PFSK-1 (cell line): Measurements from ENCODE around the gene KRTAP5-10.

Experiments
- FOXP2 ChIP-seq: optimal IDR thresholded peaks from 2 replicates; pipeline ENCODE3; 2011; ENCODE audit warnings: borderline replicate concordance, control low read depth, inconsistent platforms; ENCODE audit not compliant: insufficient read depth; ENCODE audit errors: extremely low read length, extremely low read depth
- POLR2AphosphoS5 ChIP-seq: IDR thresholded peaks from 2 replicates; pipeline ENCODE4 v1.6.1; 2012; ENCODE audit warnings: low read depth, mild to moderate bottlenecking, control low read depth, low read length, moderate library complexity
- SIN3A ChIP-seq: IDR thresholded peaks from 2 replicates; pipeline ENCODE4 v1.6.1; 2012; ENCODE audit warnings: mild to moderate bottlenecking, low read length, moderate library complexity, borderline replicate concordance; ENCODE audit not compliant: insufficient read depth
- TAF1 ChIP-seq: IDR thresholded peaks from 2 replicates; pipeline ENCODE4 v1.6.1; 2012; ENCODE audit warnings: low read length, control low read depth, borderline replicate concordance; ENCODE audit not compliant: insufficient read depth
- TF ChIP-seq, protein P1 (sequence below), 2 experiments: IDR thresholded peaks; 2 replicates each; pipeline versions ENCODE4 v1.6.1 to v1.8.0; 2011 to 2012; ENCODE audit warnings: low read depth in 2 of 2, low read length in 2 of 2, control low read depth in 1 of 2, inconsistent platforms in 1 of 2, mild to moderate bottlenecking in 1 of 2, moderate library complexity in 1 of 2; ENCODE audit not compliant: insufficient read depth in 1 of 2

KRTAP5-10 gene

DNA sequence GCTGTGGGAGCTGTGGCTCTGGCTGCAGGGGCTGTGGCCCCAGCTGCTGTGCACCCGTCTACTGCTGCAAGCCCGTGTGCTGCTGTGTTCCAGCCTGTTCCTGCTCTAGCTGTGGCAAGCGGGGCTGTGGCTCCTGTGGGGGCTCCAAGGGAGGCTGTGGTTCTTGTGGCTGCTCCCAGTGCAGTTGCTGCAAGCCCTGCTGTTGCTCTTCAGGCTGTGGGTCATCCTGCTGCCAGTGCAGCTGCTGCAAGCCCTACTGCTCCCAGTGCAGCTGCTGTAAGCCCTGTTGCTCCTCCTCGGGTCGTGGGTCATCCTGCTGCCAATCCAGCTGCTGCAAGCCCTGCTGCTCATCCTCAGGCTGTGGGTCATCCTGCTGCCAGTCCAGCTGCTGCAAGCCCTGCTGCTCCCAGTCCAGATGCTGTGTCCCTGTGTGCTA is 16.6 kb upstream of the KRTAP5-10 start:
- TF ChIP-seq FOXP2 = no peak
- TF ChIP-seq, protein P1, sequence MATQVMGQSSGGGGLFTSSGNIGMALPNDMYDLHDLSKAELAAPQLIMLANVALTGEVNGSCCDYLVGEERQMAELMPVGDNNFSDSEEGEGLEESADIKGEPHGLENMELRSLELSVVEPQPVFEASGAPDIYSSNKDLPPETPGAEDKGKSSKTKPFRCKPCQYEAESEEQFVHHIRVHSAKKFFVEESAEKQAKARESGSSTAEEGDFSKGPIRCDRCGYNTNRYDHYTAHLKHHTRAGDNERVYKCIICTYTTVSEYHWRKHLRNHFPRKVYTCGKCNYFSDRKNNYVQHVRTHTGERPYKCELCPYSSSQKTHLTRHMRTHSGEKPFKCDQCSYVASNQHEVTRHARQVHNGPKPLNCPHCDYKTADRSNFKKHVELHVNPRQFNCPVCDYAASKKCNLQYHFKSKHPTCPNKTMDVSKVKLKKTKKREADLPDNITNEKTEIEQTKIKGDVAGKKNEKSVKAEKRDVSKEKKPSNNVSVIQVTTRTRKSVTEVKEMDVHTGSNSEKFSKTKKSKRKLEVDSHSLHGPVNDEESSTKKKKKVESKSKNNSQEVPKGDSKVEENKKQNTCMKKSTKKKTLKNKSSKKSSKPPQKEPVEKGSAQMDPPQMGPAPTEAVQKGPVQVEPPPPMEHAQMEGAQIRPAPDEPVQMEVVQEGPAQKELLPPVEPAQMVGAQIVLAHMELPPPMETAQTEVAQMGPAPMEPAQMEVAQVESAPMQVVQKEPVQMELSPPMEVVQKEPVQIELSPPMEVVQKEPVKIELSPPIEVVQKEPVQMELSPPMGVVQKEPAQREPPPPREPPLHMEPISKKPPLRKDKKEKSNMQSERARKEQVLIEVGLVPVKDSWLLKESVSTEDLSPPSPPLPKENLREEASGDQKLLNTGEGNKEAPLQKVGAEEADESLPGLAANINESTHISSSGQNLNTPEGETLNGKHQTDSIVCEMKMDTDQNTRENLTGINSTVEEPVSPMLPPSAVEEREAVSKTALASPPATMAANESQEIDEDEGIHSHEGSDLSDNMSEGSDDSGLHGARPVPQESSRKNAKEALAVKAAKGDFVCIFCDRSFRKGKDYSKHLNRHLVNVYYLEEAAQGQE (IDR thresholded peaks at IDR 0.05; ENCODE audit: insufficient read depth in 1 of 2, low read depth in 2 of 2, low read length in 2 of 2) = no peak
- no peak for TF ChIP-seq SIN3A
- no peak for TF ChIP-seq TAF1
- TF ChIP-seq POLR2AphosphoS5 = no peak

DNA sequence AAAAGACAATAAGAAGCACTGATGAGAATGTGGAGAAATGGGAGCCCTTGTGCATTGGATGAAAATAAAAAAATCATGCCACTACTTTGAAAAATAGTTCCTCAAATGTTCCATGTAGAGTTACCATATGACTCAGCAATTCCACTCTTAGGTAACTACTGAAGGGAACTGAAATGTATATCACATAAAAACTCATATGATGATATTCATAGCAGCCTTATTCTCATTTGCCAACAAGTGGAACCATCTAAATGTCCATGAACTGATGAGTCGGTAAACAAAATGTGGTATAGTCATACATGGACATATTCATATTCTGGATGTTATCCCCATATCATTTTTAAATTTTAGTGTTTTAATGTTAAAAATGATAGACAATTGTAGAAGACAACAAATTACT is 13.7 kb upstream of the KRTAP5-10 start:
- TF ChIP-seq POLR2AphosphoS5 = no peak
- no peak for TF ChIP-seq TAF1
- TF ChIP-seq, protein P1 (IDR thresholded peaks at IDR 0.05; ENCODE audit: insufficient read depth in 1 of 2, low read depth in 2 of 2, low read length in 2 of 2) = no peak
- no peak for TF ChIP-seq SIN3A
- TF ChIP-seq FOXP2 = no peak

DNA sequence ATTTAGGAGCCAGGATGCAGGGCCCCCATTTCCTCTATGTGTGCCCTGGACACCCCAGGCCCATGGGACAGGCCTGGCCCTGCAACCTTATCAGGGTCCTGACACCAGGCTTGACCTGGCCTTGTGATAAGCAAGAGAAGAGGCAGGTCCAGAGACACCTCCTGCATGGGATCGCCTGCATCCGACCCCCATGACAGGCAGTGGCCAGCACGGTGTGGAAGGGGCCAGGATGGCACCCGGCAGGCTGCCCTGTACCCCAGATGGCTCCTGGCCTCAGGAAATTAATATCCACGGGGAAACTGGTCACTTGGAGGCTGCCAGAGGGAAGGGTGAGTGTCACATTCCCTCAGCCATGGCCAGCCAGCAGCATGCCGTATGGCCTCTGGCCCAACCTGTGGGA is 10.4 kb upstream of the KRTAP5-10 start:
- TF ChIP-seq POLR2AphosphoS5 (no peak), SIN3A (no peak), TAF1 (no peak), FOXP2 (no peak)
- TF ChIP-seq, protein P1 (IDR thresholded peaks at IDR 0.05; ENCODE audit: insufficient read depth in 1 of 2, low read depth in 2 of 2, low read length in 2 of 2) = no peak

DNA sequence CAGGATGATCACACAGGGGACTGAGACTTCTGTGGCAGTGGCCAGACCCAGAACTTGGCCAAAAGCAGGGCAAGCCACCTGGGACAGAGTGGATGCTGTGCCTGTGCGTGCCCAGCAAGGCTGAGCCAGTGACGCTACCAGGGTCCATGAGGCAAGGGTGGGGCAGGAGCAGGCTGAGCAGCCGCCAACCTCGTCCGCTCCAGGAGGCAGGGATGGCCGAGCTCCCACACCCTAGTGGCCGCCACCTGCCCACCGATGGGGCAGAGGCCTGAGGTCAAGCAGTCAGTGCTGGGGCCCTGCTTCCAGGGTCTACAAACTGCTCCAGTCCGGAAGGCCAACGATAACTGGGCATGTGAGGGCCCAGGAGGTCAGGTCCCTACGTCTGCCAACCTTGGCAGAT is 9.9 kb upstream of the KRTAP5-10 start:
- TF ChIP-seq POLR2AphosphoS5 (no peak), SIN3A (no peak), FOXP2 (no peak), TAF1 (no peak)
- TF ChIP-seq, protein P1 (IDR thresholded peaks at IDR 0.05; ENCODE audit: insufficient read depth in 1 of 2, low read depth in 2 of 2, low read length in 2 of 2) = no peak

DNA sequence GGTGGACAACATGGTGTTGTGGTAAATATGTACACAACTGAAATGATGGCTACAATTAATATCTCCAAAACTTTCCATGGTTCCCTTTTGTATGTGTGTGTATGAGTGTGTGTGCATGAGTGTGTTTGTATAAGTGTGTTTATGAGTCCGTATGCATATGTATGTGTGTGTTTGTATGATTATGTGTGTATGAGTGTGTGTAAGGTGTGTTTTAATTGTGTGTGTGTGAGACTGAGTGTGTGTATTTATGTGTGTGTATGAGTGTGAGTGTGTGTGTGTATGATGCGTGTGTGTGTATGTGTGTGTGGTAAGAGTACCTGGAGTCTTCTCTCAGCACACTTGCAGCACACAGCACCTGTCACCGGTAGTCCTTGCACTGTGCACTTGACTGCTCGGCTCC is 9.3 kb upstream of the KRTAP5-10 start:
- TF ChIP-seq, protein P1 (IDR thresholded peaks at IDR 0.05; ENCODE audit: insufficient read depth in 1 of 2, low read depth in 2 of 2, low read length in 2 of 2) = no peak
- TF ChIP-seq TAF1 (no peak), FOXP2 (no peak), SIN3A (no peak)
